ENCODE results near the gene DAD1. TPM values are rescaled to one million over a fixed set of nuclear protein-coding genes. Genes with fewer than 3 reads are reported as not detected.

Gene DAD1
- total RNA-seq, 1 donor from 2014 or later, result 353 TPM

DNA sequence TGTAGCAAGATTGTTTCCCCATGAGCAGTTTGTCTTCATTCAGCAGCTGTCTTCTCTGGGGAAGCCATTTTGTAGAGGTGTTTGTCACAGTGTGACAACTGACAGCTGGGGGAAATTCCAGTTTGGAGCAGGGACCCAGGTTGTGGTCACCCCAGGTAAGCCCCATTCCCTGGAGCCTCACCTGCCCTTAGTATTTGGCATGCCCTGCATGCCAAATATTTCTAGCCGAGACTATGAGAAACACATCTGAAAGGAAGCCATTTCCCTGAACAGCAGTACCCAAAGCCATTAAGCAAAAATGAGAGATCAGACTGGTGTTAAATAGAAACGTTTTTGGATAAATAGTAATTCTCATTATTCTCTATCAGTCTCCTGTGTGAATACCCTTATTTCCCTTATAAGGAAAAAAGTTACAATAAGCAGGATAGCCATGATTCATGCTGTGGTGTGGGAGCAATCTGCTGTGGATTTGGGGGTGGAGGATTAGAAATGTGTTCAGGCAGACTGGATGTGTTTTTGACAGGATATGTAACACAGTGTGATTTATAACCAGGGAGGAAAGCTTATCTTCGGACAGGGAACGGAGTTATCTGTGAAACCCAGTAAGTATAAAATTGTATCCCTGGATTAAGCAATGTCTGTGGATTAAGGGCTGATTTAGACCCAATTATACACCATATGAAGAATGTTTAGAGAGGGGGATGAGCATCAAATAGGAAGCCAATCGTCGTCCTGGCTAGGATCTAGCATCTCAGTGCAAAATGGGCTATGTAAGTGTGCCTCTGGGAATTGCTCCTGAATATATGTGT, 68.9 kb downstream of the DAD1 start:
- DNase-seq (ENCODE audit: low read depth, low spot score), result no peak

DNA sequence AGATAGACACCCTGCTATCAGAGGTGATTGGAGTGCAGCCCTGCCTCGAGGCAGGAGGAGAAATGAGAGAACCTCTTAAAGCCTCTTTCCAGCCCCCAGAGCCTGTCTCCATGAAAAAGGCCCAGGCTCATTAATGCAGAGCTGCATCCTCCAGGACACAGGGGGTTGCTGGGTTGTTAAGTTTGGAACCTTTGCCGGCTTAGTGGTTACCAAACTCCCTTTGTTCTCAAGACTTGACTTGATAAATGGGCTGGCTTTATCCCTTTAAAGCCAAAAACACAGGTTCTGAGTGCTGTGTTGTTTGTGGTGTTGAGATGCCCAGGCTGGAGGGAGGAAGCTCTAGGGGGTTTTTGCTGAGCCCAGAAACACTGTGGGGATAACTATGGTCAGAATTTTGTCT, 71.0 kb downstream of the DAD1 start:
- DNase-seq (ENCODE audit: low read depth, low spot score), result no peak

- no peak for DNase-seq (ENCODE audit: low read depth, low spot score)
Measured at GRCh38 chr14:22517117-22517720, 71.8 kb downstream of the DAD1 start.

DNA sequence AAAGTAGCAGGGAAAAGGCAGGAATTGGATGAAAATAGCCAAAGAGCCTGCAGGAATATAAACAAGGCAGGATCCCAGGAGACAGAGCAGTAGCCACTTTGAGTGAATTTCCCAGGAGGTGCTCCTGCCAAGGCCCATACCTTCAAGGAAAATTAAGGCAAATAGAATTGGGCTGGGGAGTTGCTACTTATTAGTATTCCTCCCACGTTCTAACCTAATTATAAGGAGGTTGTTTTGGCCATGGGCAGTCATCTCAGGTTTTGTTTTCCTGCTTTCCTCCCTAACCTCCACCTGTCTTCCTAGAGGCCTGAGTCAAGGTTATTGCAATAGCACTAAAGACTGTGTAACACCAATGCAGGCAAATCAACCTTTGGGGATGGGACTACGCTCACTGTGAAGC, 73.1 kb downstream of the DAD1 start:
- DNase-seq (ENCODE audit: low read depth, low spot score), result no peak

Other genes starting within 250 kb of the DAD1 start
- gene ABHD4, start 9.1 kb upstream of the DAD1 start, total RNA-seq, result 6.7 and 12.1 TPM in 2 replicates
- not detected in 2 replicates for gene OR6J1, start 55.1 kb upstream of the DAD1 start, total RNA-seq
- 94.2 and 118 TPM in 2 replicates for gene OXA1L, start 177.5 kb upstream of the DAD1 start, total RNA-seq
- 9.3 and 18.6 TPM in 2 replicates for gene SLC7A7, start 226.2 kb upstream of the DAD1 start, total RNA-seq
- gene MRPL52, start 240.7 kb upstream of the DAD1 start, total RNA-seq, result 55.0 and 71.7 TPM in 2 replicates
- 237 and 295 TPM in 2 replicates for gene MMP14, start 247.4 kb upstream of the DAD1 start, total RNA-seq